GM12874 (cell line): ENCODE results near the gene HIVEP2.

Experiments
- CTCF ChIP-seq: IDR thresholded peaks from 2 replicates; pipeline ENCODE4 v1.5.1; 2011; ENCODE audit warnings: low read depth, mild to moderate bottlenecking, control low read depth, low read length, moderate library complexity; ENCODE audit not compliant: insufficient read depth

HIVEP2 gene

GRCh38 chr6:142868917-142869316 lies 76.1 kb downstream of the HIVEP2 start:
- no peak for TF ChIP-seq CTCF

GRCh38 chr6:142867988-142868812 lies 76.8 kb downstream of the HIVEP2 start:
- TF ChIP-seq CTCF, result no peak

- no peak for TF ChIP-seq CTCF
Measured at GRCh38 chr6:142867355-142867801, 77.6 kb downstream of the HIVEP2 start.

GRCh38 chr6:142863981-142864380 lies 81.0 kb downstream of the HIVEP2 start:
- no peak for TF ChIP-seq CTCF

GRCh38 chr6:142861711-142862110 lies 83.3 kb downstream of the HIVEP2 start:
- TF ChIP-seq CTCF, result no peak

- TF ChIP-seq CTCF, result no peak
Measured at GRCh38 chr6:142860498-142860897, 84.5 kb downstream of the HIVEP2 start.

- no peak for TF ChIP-seq CTCF
Measured at GRCh38 chr6:142857796-142858555, 87.0 kb downstream of the HIVEP2 start.
